HCT116 (cell line): Measurements from ENCODE around the gene SEC24A. TPM values are rescaled to one million over a fixed set of nuclear protein-coding genes. Genes with fewer than 3 reads are reported as not detected.

Experiments
- ATAC-seq: fragments of 200-7000 bp; cut with Tn5 transposase; 2 replicates; pipeline ENCODE4 v1.9.1; 2020; ENCODE audit warnings: mild to moderate bottlenecking, moderate library complexity
- BruUV-seq: library from RNA; stranded (reverse); fragments of 400-500 nt; replicated peaks from 2 replicates; lab custom pipeline; 2021; lab: Mats Ljungman, UMichigan
- CTCF ChIA-PET: fragments of 300-600 bp; sonication (Branson Sonifier 250); formaldehyde crosslinking; loops from one replicate; lab custom pipeline; 2021; ENCODE audit warnings: antibody characterized with exemption; lab: Charles Lee
- POLR2A ChIA-PET: fragments of 300-600, 350-600 bp; sonication (Branson Sonifier 250); formaldehyde crosslinking; loops from one replicate; lab custom pipeline; 2021; ENCODE audit warnings: antibody characterized with exemption; lab: Charles Lee
- RAD21 ChIA-PET, 2 experiments: fragments of 300-600 bp; sonication (Branson Sonifier 250); formaldehyde crosslinking; loops; one replicate each; lab custom pipeline; 2023; ENCODE audit warnings: low total read pairs in 2 of 2; ENCODE audit not compliant: uncharacterized antibody in 2 of 2, unreplicated experiment in 2 of 2, low non-redundant PET in 1 of 2; lab: Charles Lee
- DNase-seq: peaks from one replicate; pipeline ENCODE4 v3.0.0-alpha.2; 2010; ENCODE audit warnings: low read depth, low spot score
- H2AFZ ChIP-seq: fragments of 200-600 bp; shearing (Covaris generic), sonication (generic); 2 replicates; pipeline ENCODE4 v1.6.1; 2017; ENCODE audit warnings: low read depth, mixed run types, mixed read lengths, antibody characterized with exemption, low read length; ENCODE audit not compliant: poor library complexity, severe bottlenecking
- H3K27ac ChIP-seq: 2 replicates; pipeline ENCODE4 v1.5.1; 2012; ENCODE audit warnings: low read depth, low read length
- H3K27me3 ChIP-seq: fragments of 200-600 bp; sonication (generic); 2 replicates; pipeline ENCODE4 v1.6.1; 2016; ENCODE audit warnings: mixed run types, low read length, mixed read lengths; ENCODE audit not compliant: insufficient read depth
- H3K36me3 ChIP-seq, 2 experiments: fragments of 200-500 bp in 1 of 2; fragments of 200-600 bp in 1 of 2; sonication (Bioruptor generic) in 1 of 2; sonication (generic) in 1 of 2; 2 replicates each; pipeline versions ENCODE4 v1.5.1 to v1.6.1; 2014 to 2016; ENCODE audit warnings: low read length in 2 of 2, inconsistent platforms in 1 of 2, mixed read lengths in 1 of 2, mixed run types in 1 of 2; ENCODE audit not compliant: insufficient read depth in 2 of 2, control insufficient read depth in 1 of 2
- H3K4me1 ChIP-seq, 2 experiments: fragments of 200-600 bp in 1 of 2; sonication (generic) in 1 of 2; 2 replicates each; pipeline versions ENCODE4 v1.5.1 to v1.6.1; 2012 to 2017; ENCODE audit warnings: low read length in 2 of 2, inconsistent platforms in 1 of 2, mild to moderate bottlenecking in 1 of 2, mixed read lengths in 1 of 2, mixed run types in 1 of 2, moderate library complexity in 1 of 2; ENCODE audit not compliant: insufficient read depth in 2 of 2, control insufficient read depth in 1 of 2
- H3K4me2 ChIP-seq: fragments of 200-600 bp; sonication (generic); 2 replicates; pipeline ENCODE4 v1.6.1; 2017; ENCODE audit warnings: mixed run types, low read length, mixed read lengths
- H3K4me3 ChIP-seq, 2 experiments: fragments of 200-600 bp in 1 of 2; sonication (generic) in 1 of 2; replicated peaks in 1 of 2; 2 replicates each; pipeline ENCODE4 v1.5.1; 2011 to 2016; ENCODE audit warnings: low read length in 2 of 2, control low read depth in 1 of 2, low read depth in 1 of 2, mild to moderate bottlenecking in 1 of 2, mixed read lengths in 1 of 2, mixed run types in 1 of 2
- H3K79me2 ChIP-seq: fragments of 200-600 bp; sonication (generic); 2 replicates; pipeline ENCODE4 v1.6.1; 2017; ENCODE audit warnings: mild to moderate bottlenecking, mixed run types, low read length, moderate library complexity, mixed read lengths; ENCODE audit not compliant: insufficient read depth
- H3K9ac ChIP-seq: fragments of 200-600 bp; sonication (generic); 2 replicates; pipeline ENCODE4 v1.6.1; 2016; ENCODE audit warnings: low read length, mixed read lengths
- H3K9me2 ChIP-seq: fragments of 200-600 bp; sonication (generic), shearing (Covaris generic); 2 replicates; pipeline ENCODE4 v1.6.1; 2017; ENCODE audit warnings: mixed run types, mild to moderate bottlenecking, moderate library complexity; ENCODE audit not compliant: insufficient read depth
- H3K9me3 ChIP-seq, 2 experiments: fragments of 200-500 bp in 1 of 2; fragments of 200-600 bp in 1 of 2; sonication (Bioruptor generic) in 1 of 2; sonication (generic) in 1 of 2; 2 replicates each; pipeline ENCODE4 v1.6.1; 2014 to 2017; ENCODE audit warnings: low read length in 2 of 2, mixed read lengths in 2 of 2, inconsistent platforms in 1 of 2, low read depth in 1 of 2, mild to moderate bottlenecking in 1 of 2, mixed run types in 1 of 2, moderate library complexity in 1 of 2; ENCODE audit not compliant: control insufficient read depth in 1 of 2, insufficient read depth in 1 of 2
- H4K20me1 ChIP-seq: fragments of 200-600 bp; sonication (generic), shearing (Covaris generic); 2 replicates; pipeline ENCODE4 v1.6.1; 2017; ENCODE audit warnings: mixed run types, mild to moderate bottlenecking, moderate library complexity; ENCODE audit not compliant: insufficient read depth
- CBX3 ChIP-seq: IDR thresholded peaks from 2 replicates; pipeline ENCODE4 v1.6.1; 2012; ENCODE audit warnings: low read depth
- CEBPB ChIP-seq: IDR thresholded peaks from 2 replicates; pipeline ENCODE4 v1.6.1; 2012; ENCODE audit warnings: low read depth
- EGR1 ChIP-seq: IDR thresholded peaks from 2 replicates; pipeline ENCODE4 v1.6.1; 2012; ENCODE audit warnings: low read depth
- ELF1 ChIP-seq: IDR thresholded peaks from 2 replicates; pipeline ENCODE4 v1.6.1; 2012; ENCODE audit warnings: low read depth, borderline replicate concordance
- EZH2phosphoT487 ChIP-seq: fragments of 200-600 bp; IDR thresholded peaks from 2 replicates; pipeline ENCODE4 v1.6.1; 2018; ENCODE audit warnings: antibody characterized with exemption, borderline replicate concordance
- FOSL1 ChIP-seq: IDR thresholded peaks from 2 replicates; pipeline ENCODE4 v1.6.1; 2012; ENCODE audit warnings: low read depth
- JUND ChIP-seq: IDR thresholded peaks from 2 replicates; pipeline ENCODE4 v1.6.1; 2012
- POLR2A ChIP-seq: IDR thresholded peaks from 2 replicates; pipeline ENCODE4 v1.7.0; 2011; ENCODE audit warnings: borderline replicate concordance; ENCODE audit not compliant: insufficient read depth, insufficient read length; ENCODE audit errors: extremely low read depth
- POLR2AphosphoS5 ChIP-seq: IDR thresholded peaks from 2 replicates; pipeline ENCODE4 v1.6.1; 2011; ENCODE audit warnings: mild to moderate bottlenecking, low read depth, low read length, moderate library complexity
- RAD21 ChIP-seq: IDR thresholded peaks from 2 replicates; pipeline ENCODE4 v1.6.1; 2012; ENCODE audit warnings: low read depth, mild to moderate bottlenecking
- SIN3A ChIP-seq: IDR thresholded peaks from 2 replicates; pipeline ENCODE4 v1.6.1; 2012; ENCODE audit warnings: low read depth
- SP1 ChIP-seq: IDR thresholded peaks from 2 replicates; pipeline ENCODE4 v1.6.1; 2012; ENCODE audit warnings: low read depth
- SRF ChIP-seq: IDR thresholded peaks from 2 replicates; pipeline ENCODE4 v1.6.1; 2012; ENCODE audit warnings: low read depth
- TCF7L2 ChIP-seq: IDR thresholded peaks from 2 replicates; pipeline ENCODE4 v1.7.0; 2011; ENCODE audit warnings: borderline replicate concordance, inconsistent platforms; ENCODE audit not compliant: insufficient read depth, insufficient read length; ENCODE audit errors: extremely low read depth
- YY1 ChIP-seq: IDR thresholded peaks from 2 replicates; pipeline ENCODE4 v1.6.1; 2011; ENCODE audit warnings: low read length, low read depth, moderate library complexity, mild to moderate bottlenecking; ENCODE audit not compliant: insufficient replicate concordance; ENCODE audit errors: extremely low read depth
- ZNF274 ChIP-seq: fragments of 200-500 bp; sonication (Bioruptor generic); IDR thresholded peaks from 2 replicates; pipeline ENCODE4 v1.6.1; 2014; ENCODE audit warnings: mild to moderate bottlenecking, low read depth, low read length, inconsistent platforms
- intact Hi-C: fragments of 100-400 bp; cut with micrococcal nuclease; formaldehyde crosslinking; loops from 2 replicates; pipeline ENCODE4 v1.10.0; 2022
- total RNA-seq: library from RNA; stranded (reverse); gene quantifications from one replicate; pipeline ENCODE4 v1.2.1, GENCODE V29; 2021; ENCODE audit not compliant: unreplicated experiment
- TF ChIP-seq, protein P1 (sequence below): IDR thresholded peaks from 2 replicates; pipeline ENCODE4 v1.6.1; 2012
- TF ChIP-seq, protein P2 (sequence below): IDR thresholded peaks from 2 replicates; pipeline ENCODE4 v1.6.1; 2011; ENCODE audit warnings: mild to moderate bottlenecking, low read length, moderate library complexity; ENCODE audit not compliant: insufficient replicate concordance; ENCODE audit errors: extremely low read depth

Gene SEC24A
- total RNA-seq, 1 experiment from 2014 or later: 16.8 TPM

DNA sequence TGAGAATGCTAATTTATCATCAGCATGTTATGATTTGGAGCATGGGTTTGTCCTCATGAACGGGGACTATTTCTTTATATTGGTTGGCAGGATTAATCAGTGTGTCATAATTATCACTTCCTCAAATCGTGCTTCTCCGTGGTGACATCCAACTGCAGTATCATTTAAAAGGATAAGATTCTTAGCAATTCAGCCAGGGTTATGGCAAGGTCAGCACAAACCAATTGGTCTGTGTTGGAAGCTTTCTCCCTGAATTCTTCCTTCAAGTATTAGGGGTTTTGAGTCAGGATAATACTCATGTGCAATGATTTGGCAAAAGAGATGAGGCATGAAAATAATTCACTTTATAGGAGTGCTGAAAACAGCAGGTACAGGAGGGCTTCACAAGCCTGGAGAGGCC is 84.2 kb downstream of the SEC24A start:
- H3K4me2 ChIP-seq: no peak overlapping the region
- no peak for TF ChIP-seq POLR2AphosphoS5
- TF ChIP-seq SIN3A: no peak
- no peak for TF ChIP-seq CEBPB
- TF ChIP-seq FOSL1: no peak
- TF ChIP-seq EGR1: no peak
- TF ChIP-seq, protein P1, sequence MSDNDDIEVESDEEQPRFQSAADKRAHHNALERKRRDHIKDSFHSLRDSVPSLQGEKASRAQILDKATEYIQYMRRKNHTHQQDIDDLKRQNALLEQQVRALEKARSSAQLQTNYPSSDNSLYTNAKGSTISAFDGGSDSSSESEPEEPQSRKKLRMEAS: no peak
- no peak for TF ChIP-seq CBX3
- TF ChIP-seq SP1: no peak
- TF ChIP-seq YY1: no peak
- TF ChIP-seq EZH2phosphoT487: no peak
- no peak for TF ChIP-seq RAD21
- CTCF ChIA-PET: no interaction called here
- H3K9me2 ChIP-seq: no peaks in the 10 kb centered on the region
- no TSS peak for BruUV-seq
- H3K9me3 ChIP-seq: no peaks in the 10 kb centered on the region
- no peak overlapping the region for H3K4me3 ChIP-seq
- intact Hi-C loops: loop anchor here (10.0 kb wide), 1 partner anchor 428 kb away; no protein-coding TSS in a partner anchor
- no peaks in the 10 kb centered on the region for H3K27me3 ChIP-seq
- ATAC-seq (no peak), DNase-seq (no peak)
- H2AFZ ChIP-seq: no peak overlapping the region
- H3K36me3 ChIP-seq: no peaks in the 10 kb centered on the region
- RAD21 ChIA-PET: no interaction called here
- no peaks in the 10 kb centered on the region for H4K20me1 ChIP-seq
- POLR2A ChIA-PET: no interaction called here
- no peak overlapping the region for H3K27ac ChIP-seq
- H3K4me1 ChIP-seq: peaks cover 0 to 7% of the 10 kb centered on the region in 2 experiments; a peak in 2 of 4 replicates
- no peak overlapping the region for H3K9ac ChIP-seq
- no peaks in the 10 kb centered on the region for H3K79me2 ChIP-seq

DNA sequence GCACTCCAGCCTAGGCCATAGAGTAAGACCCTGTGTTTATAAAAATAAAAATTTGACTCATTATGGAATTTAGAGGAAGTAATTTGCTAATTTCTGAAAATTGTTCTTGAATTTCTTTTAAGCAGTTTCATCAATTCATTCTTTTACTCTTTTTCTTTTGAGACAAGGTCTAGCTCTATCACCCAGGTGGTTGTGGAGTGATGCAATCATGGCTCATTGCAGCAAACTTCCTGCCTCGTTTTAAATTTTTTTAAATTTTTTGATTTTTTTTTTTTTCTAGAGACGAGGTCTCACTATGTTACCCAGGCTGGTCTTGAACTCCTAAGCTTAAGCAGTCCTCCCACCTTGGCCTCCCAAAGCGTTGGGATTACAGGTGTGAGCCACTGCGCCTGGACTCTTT is 86.7 kb downstream of the SEC24A start:
- TF ChIP-seq SIN3A: no peak
- TF ChIP-seq EGR1: no peak
- no peak for TF ChIP-seq POLR2AphosphoS5
- TF ChIP-seq POLR2A: no peak
- no peak for TF ChIP-seq SRF
- TF ChIP-seq, protein P2, sequence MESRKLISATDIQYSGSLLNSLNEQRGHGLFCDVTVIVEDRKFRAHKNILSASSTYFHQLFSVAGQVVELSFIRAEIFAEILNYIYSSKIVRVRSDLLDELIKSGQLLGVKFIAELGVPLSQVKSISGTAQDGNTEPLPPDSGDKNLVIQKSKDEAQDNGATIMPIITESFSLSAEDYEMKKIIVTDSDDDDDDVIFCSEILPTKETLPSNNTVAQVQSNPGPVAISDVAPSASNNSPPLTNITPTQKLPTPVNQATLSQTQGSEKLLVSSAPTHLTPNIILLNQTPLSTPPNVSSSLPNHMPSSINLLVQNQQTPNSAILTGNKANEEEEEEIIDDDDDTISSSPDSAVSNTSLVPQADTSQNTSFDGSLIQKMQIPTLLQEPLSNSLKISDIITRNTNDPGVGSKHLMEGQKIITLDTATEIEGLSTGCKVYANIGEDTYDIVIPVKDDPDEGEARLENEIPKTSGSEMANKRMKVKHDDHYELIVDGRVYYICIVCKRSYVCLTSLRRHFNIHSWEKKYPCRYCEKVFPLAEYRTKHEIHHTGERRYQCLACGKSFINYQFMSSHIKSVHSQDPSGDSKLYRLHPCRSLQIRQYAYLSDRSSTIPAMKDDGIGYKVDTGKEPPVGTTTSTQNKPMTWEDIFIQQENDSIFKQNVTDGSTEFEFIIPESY: no peak
- no peak for TF ChIP-seq FOSL1
- no peak for TF ChIP-seq EZH2phosphoT487
- TF ChIP-seq YY1: no peak
- no peak for TF ChIP-seq TCF7L2
- TF ChIP-seq, protein P1: no peak
- no peak for TF ChIP-seq SP1
- TF ChIP-seq CBX3: no peak
- TF ChIP-seq ELF1: no peak
- no peak for TF ChIP-seq RAD21
- no peak for TF ChIP-seq JUND
- TF ChIP-seq CEBPB: no peak
- TF ChIP-seq ZNF274: no peak
- TF ChIP-seq, all 23 proteins: peak for 0
- intact Hi-C loops: loop anchor here (5.0 to 10.0 kb wide), 2 partner anchors 430 to 467 kb away; no protein-coding TSS in a partner anchor
- H3K4me3 ChIP-seq: no peak overlapping the region
- ATAC-seq: no peak
- no peaks in the 10 kb centered on the region for H3K36me3 ChIP-seq
- H3K27me3 ChIP-seq: no peaks in the 10 kb centered on the region
- peaks cover 17% of the 10 kb centered on the region for H3K79me2 ChIP-seq
- no peak overlapping the region for H3K9ac ChIP-seq
- no peak overlapping the region for H3K27ac ChIP-seq
- no peak overlapping the region for H3K4me2 ChIP-seq
- DNase-seq: no peak
- ChIA-PET POLR2A (no interaction called here), CTCF (no interaction called here), RAD21 (interaction anchor here in 1 of 2 experiments (0.7 kb wide), 1 partner anchor 170 kb away, joined by 3 read pairs; no protein-coding TSS in a partner anchor)
- no peaks in the 10 kb centered on the region for H4K20me1 ChIP-seq
- no peaks in the 10 kb centered on the region for H3K9me2 ChIP-seq
- no TSS peak for BruUV-seq
- H2AFZ ChIP-seq: no peak overlapping the region
- no peaks in the 10 kb centered on the region for H3K9me3 ChIP-seq
- peaks cover 9 to 24% of the 10 kb centered on the region in 2 experiments for H3K4me1 ChIP-seq
